ENCODE measurements around the gene ARMH3.
A peak's percentile ranks its signal among the peaks of the same experiment; 100 is the strongest.

Gene ARMH3

GRCh38 chr10:101857802-101858476 is 198.0 kb downstream of the ARMH3 start:
- no peak for TF ChIP-seq CTCF (IDR thresholded peaks at IDR 0.05; ENCODE audit: poor library complexity, severe bottlenecking)
- no peak overlapping the region for H3K27ac ChIP-seq (ENCODE audit: poor library complexity, severe bottlenecking)
- ATAC-seq (ENCODE audit: low read depth) (no peak), DNase-seq (ENCODE audit: low spot score) (no peak)
- H3K27me3 ChIP-seq (ENCODE audit: insufficient read depth, poor library complexity, severe bottlenecking): no peaks in the 10 kb centered on the region
- no peaks in the 10 kb centered on the region for H3K9me3 ChIP-seq (ENCODE audit: severe bottlenecking)
- H3K36me3 ChIP-seq (ENCODE audit: low read depth): no peaks in the 10 kb centered on the region
- H3K4me1 ChIP-seq (ENCODE audit: insufficient read depth, poor library complexity, severe bottlenecking): no peaks in the 10 kb centered on the region
- H3K4me3 ChIP-seq (ENCODE audit: severe bottlenecking): no peak overlapping the region

- no peak overlapping the region for H3K27ac ChIP-seq (ENCODE audit: poor library complexity, severe bottlenecking)
- H3K36me3 ChIP-seq (ENCODE audit: low read depth): no peaks in the 10 kb centered on the region
- DNase-seq (ENCODE audit: low spot score) (no peak), ATAC-seq (ENCODE audit: low read depth) (no peak)
- TF ChIP-seq CTCF (IDR thresholded peaks at IDR 0.05; ENCODE audit: poor library complexity, severe bottlenecking): no peak
- no peaks in the 10 kb centered on the region for H3K27me3 ChIP-seq (ENCODE audit: insufficient read depth, poor library complexity, severe bottlenecking)
- no peaks in the 10 kb centered on the region for H3K4me1 ChIP-seq (ENCODE audit: insufficient read depth, poor library complexity, severe bottlenecking)
- H3K4me3 ChIP-seq (ENCODE audit: severe bottlenecking): no peak overlapping the region
- H3K9me3 ChIP-seq (ENCODE audit: severe bottlenecking): no peaks in the 10 kb centered on the region
Observed at GRCh38 chr10:101856626-101857025, 199.3 kb downstream of the ARMH3 start.

- Histone ChIP-seq H3K9me3 (ENCODE audit: severe bottlenecking) (no peaks in the 10 kb centered on the region), H3K36me3 (ENCODE audit: low read depth) (no peaks in the 10 kb centered on the region), H3K27me3 (ENCODE audit: insufficient read depth, poor library complexity, severe bottlenecking) (no peaks in the 10 kb centered on the region), H3K4me1 (ENCODE audit: insufficient read depth, poor library complexity, severe bottlenecking) (no peaks in the 10 kb centered on the region), H3K4me3 (ENCODE audit: severe bottlenecking) (no peak overlapping the region), H3K27ac (ENCODE audit: poor library complexity, severe bottlenecking) (no peak overlapping the region)
- no peak for TF ChIP-seq CTCF (IDR thresholded peaks at IDR 0.05; ENCODE audit: poor library complexity, severe bottlenecking)
- no peak for ATAC-seq (ENCODE audit: low read depth)
- no peak for DNase-seq (ENCODE audit: low spot score)
Observed at GRCh38 chr10:101851411-101852116, 204.4 kb downstream of the ARMH3 start.

GRCh38 chr10:101850749-101851148 is 205.2 kb downstream of the ARMH3 start:
- H3K9me3 ChIP-seq (ENCODE audit: severe bottlenecking): no peaks in the 10 kb centered on the region
- no peaks in the 10 kb centered on the region for H3K27me3 ChIP-seq (ENCODE audit: insufficient read depth, poor library complexity, severe bottlenecking)
- H3K4me1 ChIP-seq (ENCODE audit: insufficient read depth, poor library complexity, severe bottlenecking): no peaks in the 10 kb centered on the region
- ATAC-seq (ENCODE audit: low read depth) (no peak), DNase-seq (ENCODE audit: low spot score) (no peak)
- H3K36me3 ChIP-seq (ENCODE audit: low read depth): no peaks in the 10 kb centered on the region
- no peak for TF ChIP-seq CTCF (IDR thresholded peaks at IDR 0.05; ENCODE audit: poor library complexity, severe bottlenecking)
- H3K4me3 ChIP-seq (ENCODE audit: severe bottlenecking): no peak overlapping the region
- no peak overlapping the region for H3K27ac ChIP-seq (ENCODE audit: poor library complexity, severe bottlenecking)

- H3K36me3 ChIP-seq (ENCODE audit: low read depth): no peaks in the 10 kb centered on the region
- no peak overlapping the region for H3K27ac ChIP-seq (ENCODE audit: poor library complexity, severe bottlenecking)
- no peaks in the 10 kb centered on the region for H3K4me1 ChIP-seq (ENCODE audit: insufficient read depth, poor library complexity, severe bottlenecking)
- H3K4me3 ChIP-seq (ENCODE audit: severe bottlenecking): no peak overlapping the region
- TF ChIP-seq CTCF (IDR thresholded peaks at IDR 0.05; ENCODE audit: poor library complexity, severe bottlenecking): no peak
- ATAC-seq (ENCODE audit: low read depth): no peak
- H3K27me3 ChIP-seq (ENCODE audit: insufficient read depth, poor library complexity, severe bottlenecking): no peaks in the 10 kb centered on the region
- no peaks in the 10 kb centered on the region for H3K9me3 ChIP-seq (ENCODE audit: severe bottlenecking)
- peak; percentile 9 for DNase-seq (ENCODE audit: low spot score)
Observed at GRCh38 chr10:101848894-101849351, 207.1 kb downstream of the ARMH3 start.

Measured in RWPE2 (cell line).